ENCODE results near the gene MIB2.
"Not testable (repeated sequence)": the region's sequence is repeated elsewhere in the genome, so short reads cannot be mapped to it uniquely, and the experiment has no call there.

Gene MIB2

GRCh38 chr1:1640711-1641461, 25.6 kb downstream of the MIB2 start:
- H3K27me3 ChIP-seq (ENCODE audit: control insufficient read depth, insufficient read depth, low read length); H3K27ac ChIP-seq (ENCODE audit: low read depth, low read length); H3K4me3 ChIP-seq (ENCODE audit: low read depth, low read length); H3K9me3 ChIP-seq (ENCODE audit: control insufficient read depth, insufficient read depth, low read depth, low read length); H3K9ac ChIP-seq (ENCODE audit: low read length); H3K4me1 ChIP-seq (ENCODE audit: control insufficient read depth, insufficient read depth, low read length): not testable (repeated sequence)
- H3K36me3 ChIP-seq (ENCODE audit: control insufficient read depth, insufficient read depth, low read length): peaks cover 22% of the 10 kb centered on the region

- H3K9me3 ChIP-seq (ENCODE audit: control insufficient read depth, insufficient read depth, low read depth, low read length); H3K27me3 ChIP-seq (ENCODE audit: control insufficient read depth, insufficient read depth, low read length); H3K9ac ChIP-seq (ENCODE audit: low read length); H3K4me1 ChIP-seq (ENCODE audit: control insufficient read depth, insufficient read depth, low read length); H3K27ac ChIP-seq (ENCODE audit: low read depth, low read length); H3K4me3 ChIP-seq (ENCODE audit: low read depth, low read length): not testable (repeated sequence)
- peaks cover 37% of the 10 kb centered on the region for H3K36me3 ChIP-seq (ENCODE audit: control insufficient read depth, insufficient read depth, low read length)
Measured at GRCh38 chr1:1646326-1646725, 31.0 kb downstream of the MIB2 start.

GRCh38 chr1:1647567-1648241, 32.4 kb downstream of the MIB2 start:
- H3K9ac ChIP-seq (ENCODE audit: low read length); H3K4me3 ChIP-seq (ENCODE audit: low read depth, low read length); H3K27ac ChIP-seq (ENCODE audit: low read depth, low read length); H3K27me3 ChIP-seq (ENCODE audit: control insufficient read depth, insufficient read depth, low read length); H3K4me1 ChIP-seq (ENCODE audit: control insufficient read depth, insufficient read depth, low read length); H3K9me3 ChIP-seq (ENCODE audit: control insufficient read depth, insufficient read depth, low read depth, low read length): not testable (repeated sequence)
- H3K36me3 ChIP-seq (ENCODE audit: control insufficient read depth, insufficient read depth, low read length): peaks cover 49% of the 10 kb centered on the region

GRCh38 chr1:1648265-1648664, 33.0 kb downstream of the MIB2 start:
- H3K4me1 ChIP-seq (ENCODE audit: control insufficient read depth, insufficient read depth, low read length); H3K27me3 ChIP-seq (ENCODE audit: control insufficient read depth, insufficient read depth, low read length); H3K27ac ChIP-seq (ENCODE audit: low read depth, low read length); H3K9me3 ChIP-seq (ENCODE audit: control insufficient read depth, insufficient read depth, low read depth, low read length); H3K4me3 ChIP-seq (ENCODE audit: low read depth, low read length); H3K9ac ChIP-seq (ENCODE audit: low read length): not testable (repeated sequence)
- peaks cover 54% of the 10 kb centered on the region for H3K36me3 ChIP-seq (ENCODE audit: control insufficient read depth, insufficient read depth, low read length)

- not testable (repeated sequence) for H3K9me3 ChIP-seq (ENCODE audit: control insufficient read depth, insufficient read depth, low read depth, low read length)
- peak within 1 kb of the TSS; percentile 98 for H3K27ac ChIP-seq (ENCODE audit: low read depth, low read length)
Measured at GRCh38 chr1:1658583-1659549, 43.6 kb downstream of the MIB2 start, which contains the start of gene CDK11B. Gene CDK11B (minus strand): TSS chr1:1659004. CDS start chr1:1657485, 1,519 bp downstream.

GRCh38 chr1:1662392-1662791, 47.1 kb downstream of the MIB2 start:
- peaks cover 19% of the 10 kb centered on the region for H3K36me3 ChIP-seq (ENCODE audit: control insufficient read depth, insufficient read depth, low read length)
- not testable (repeated sequence) for H3K27me3 ChIP-seq (ENCODE audit: control insufficient read depth, insufficient read depth, low read length); H3K9me3 ChIP-seq (ENCODE audit: control insufficient read depth, insufficient read depth, low read depth, low read length); H3K9ac ChIP-seq (ENCODE audit: low read length); H3K27ac ChIP-seq (ENCODE audit: low read depth, low read length); H3K4me3 ChIP-seq (ENCODE audit: low read depth, low read length); H3K4me1 ChIP-seq (ENCODE audit: control insufficient read depth, insufficient read depth, low read length)

More at GRCh38 chr1:1658583-1659549, 43.6 kb downstream of the MIB2 start, which contains the start of gene CDK11B:
- not testable (repeated sequence) for H3K4me1 ChIP-seq (ENCODE audit: control insufficient read depth, insufficient read depth, low read length); H3K27me3 ChIP-seq (ENCODE audit: control insufficient read depth, insufficient read depth, low read length)
- peak within 1 kb of the TSS; percentile 93 for H3K4me3 ChIP-seq (ENCODE audit: low read depth, low read length)
- peak within 1 kb of the TSS; percentile 100 for H3K9ac ChIP-seq (ENCODE audit: low read length)
- peaks cover 28% of the 10 kb centered on the region for H3K36me3 ChIP-seq (ENCODE audit: control insufficient read depth, insufficient read depth, low read length)

- H3K27ac ChIP-seq (ENCODE audit: low read depth, low read length); H3K4me3 ChIP-seq (ENCODE audit: low read depth, low read length); H3K9me3 ChIP-seq (ENCODE audit: control insufficient read depth, insufficient read depth, low read depth, low read length): not testable (repeated sequence)
Measured at GRCh38 chr1:1662830-1663560, 47.7 kb downstream of the MIB2 start.

GRCh38 chr1:1664318-1664717, 49.0 kb downstream of the MIB2 start:
- not testable (repeated sequence) for H3K4me1 ChIP-seq (ENCODE audit: control insufficient read depth, insufficient read depth, low read length); H3K27ac ChIP-seq (ENCODE audit: low read depth, low read length); H3K9me3 ChIP-seq (ENCODE audit: control insufficient read depth, insufficient read depth, low read depth, low read length); H3K4me3 ChIP-seq (ENCODE audit: low read depth, low read length); H3K9ac ChIP-seq (ENCODE audit: low read length); H3K27me3 ChIP-seq (ENCODE audit: control insufficient read depth, insufficient read depth, low read length)
- H3K36me3 ChIP-seq (ENCODE audit: control insufficient read depth, insufficient read depth, low read length): peaks cover 24% of the 10 kb centered on the region

More at GRCh38 chr1:1662830-1663560, 47.7 kb downstream of the MIB2 start:
- peaks cover 21% of the 10 kb centered on the region for H3K36me3 ChIP-seq (ENCODE audit: control insufficient read depth, insufficient read depth, low read length)
- H3K27me3 ChIP-seq (ENCODE audit: control insufficient read depth, insufficient read depth, low read length); H3K9ac ChIP-seq (ENCODE audit: low read length); H3K4me1 ChIP-seq (ENCODE audit: control insufficient read depth, insufficient read depth, low read length): not testable (repeated sequence)

- H3K27ac ChIP-seq (ENCODE audit: low read depth, low read length): no peak overlapping the region
- H3K9me3 ChIP-seq (ENCODE audit: control insufficient read depth, insufficient read depth, low read depth, low read length): no peaks in the 10 kb centered on the region
- H3K4me1 ChIP-seq (ENCODE audit: control insufficient read depth, insufficient read depth, low read length): no peaks in the 10 kb centered on the region
- H3K27me3 ChIP-seq (ENCODE audit: control insufficient read depth, insufficient read depth, low read length): no peaks in the 10 kb centered on the region
- H3K4me3 ChIP-seq (ENCODE audit: low read depth, low read length): no peak overlapping the region
- H3K36me3 ChIP-seq (ENCODE audit: control insufficient read depth, insufficient read depth, low read length): peaks cover 32% of the 10 kb centered on the region
- no peak overlapping the region for H3K9ac ChIP-seq (ENCODE audit: low read length)
Measured at GRCh38 chr1:1664941-1665814, 49.9 kb downstream of the MIB2 start.

- Histone ChIP-seq H3K27me3 (ENCODE audit: control insufficient read depth, insufficient read depth, low read length) (no peaks in the 10 kb centered on the region), H3K36me3 (ENCODE audit: control insufficient read depth, insufficient read depth, low read length) (peaks cover 35% of the 10 kb centered on the region), H3K4me1 (ENCODE audit: control insufficient read depth, insufficient read depth, low read length) (no peaks in the 10 kb centered on the region), H3K9ac (ENCODE audit: low read length) (no peak overlapping the region), H3K4me3 (ENCODE audit: low read depth, low read length) (no peak overlapping the region), H3K27ac (ENCODE audit: low read depth, low read length) (no peak overlapping the region), H3K9me3 (ENCODE audit: control insufficient read depth, insufficient read depth, low read depth, low read length) (no peaks in the 10 kb centered on the region)
Measured at GRCh38 chr1:1665815-1666251, 50.5 kb downstream of the MIB2 start.

All from HUES6 (cell line).